Stimulated activated CD4-positive, alpha-beta T cell treated with anti-CD3 and anti-CD28 coated beads, Interleukin-12 subunit alpha, Interleukin-12 subunit beta, amount 100 ng/mL, for 24 hours (primary cell): ENCODE data around the gene KLF6.
A peak's percentile ranks its signal among the peaks of the same experiment; 100 is the strongest.

Source experiments
- DNase-seq, 2 experiments: peaks; one replicate each; pipeline ENCODE4 v3.0.0-alpha.2; 2020; ENCODE audit warnings: low read depth in 2 of 2

KLF6 gene

DNA sequence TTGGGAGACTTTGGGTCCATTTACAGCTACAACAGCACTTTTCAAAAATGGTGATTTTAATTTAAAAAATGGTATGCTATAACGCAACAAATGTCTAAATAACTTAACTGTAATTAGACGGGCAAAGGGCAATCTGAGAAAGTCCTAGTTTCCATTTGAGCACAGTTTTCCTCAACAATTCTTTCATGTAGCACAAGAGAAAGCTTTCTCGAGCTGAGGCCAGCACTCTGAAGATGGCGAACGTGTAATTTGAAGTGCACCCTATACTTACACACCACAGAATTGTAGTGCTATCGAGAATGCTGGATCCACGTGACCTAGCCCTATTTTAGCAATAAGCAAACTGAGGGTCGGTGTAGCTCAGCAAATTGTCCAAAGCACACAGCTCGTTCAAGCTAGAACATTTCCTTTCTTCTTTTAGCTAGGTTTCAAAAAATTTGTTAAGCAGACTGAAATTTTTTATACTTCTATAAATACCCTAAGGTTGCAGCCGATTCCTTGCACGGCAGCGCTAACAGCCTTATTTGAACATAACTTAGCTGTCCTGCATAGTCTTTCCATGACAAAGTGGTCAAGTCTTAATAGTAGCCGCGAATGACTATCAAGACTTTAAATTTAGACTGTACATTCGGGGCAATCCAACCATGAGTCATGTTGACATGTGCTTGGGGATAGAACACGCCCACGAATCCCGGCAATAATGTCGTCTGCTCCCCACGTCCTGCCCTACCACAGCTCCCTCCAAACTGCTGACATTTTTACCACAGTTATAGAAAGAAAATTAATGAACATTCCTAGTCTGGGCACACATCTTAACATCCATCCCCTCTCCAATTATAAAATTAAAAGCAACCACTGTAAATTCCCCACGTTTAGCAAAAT is 10.0 kb downstream of the KLF6 start:
- no peak for DNase-seq

DNA sequence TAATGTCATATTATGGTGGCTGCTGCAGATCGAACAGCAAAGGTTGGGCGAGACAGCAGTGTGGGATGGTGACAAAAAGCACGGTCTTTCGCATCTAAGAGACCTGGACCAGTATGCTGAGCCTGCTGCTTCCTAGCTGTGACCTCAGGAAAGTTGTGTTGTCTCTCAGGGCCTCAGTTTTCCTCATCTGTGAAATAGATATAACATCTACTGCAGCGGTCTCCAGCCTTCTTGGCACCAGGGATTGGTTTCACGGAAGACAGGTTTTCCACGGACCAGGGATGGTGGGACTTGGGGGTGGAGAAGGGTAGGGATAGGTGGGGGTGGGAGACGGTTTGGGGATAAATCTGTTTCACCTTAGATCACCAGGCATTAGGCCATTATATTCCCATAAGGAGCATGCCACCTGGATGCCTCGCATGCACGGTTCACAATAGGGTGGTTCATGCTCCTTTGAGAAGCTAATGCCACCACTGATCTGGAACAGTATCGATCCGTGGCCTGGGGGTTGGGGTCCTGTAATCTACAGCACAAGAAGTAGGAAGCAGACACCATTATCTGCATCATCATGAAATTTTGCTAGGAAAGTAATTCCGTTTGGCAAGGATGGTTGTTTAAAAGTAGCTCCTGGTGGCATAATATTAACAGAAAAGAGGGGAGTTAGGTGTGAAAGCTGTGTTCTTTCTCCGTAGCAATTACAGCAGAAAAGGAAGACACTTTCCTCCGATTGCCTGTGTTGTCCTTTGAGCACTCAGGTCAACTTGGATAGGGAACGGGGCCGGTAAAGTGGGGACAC is 10.8 kb downstream of the KLF6 start:
- no peak for DNase-seq

DNA sequence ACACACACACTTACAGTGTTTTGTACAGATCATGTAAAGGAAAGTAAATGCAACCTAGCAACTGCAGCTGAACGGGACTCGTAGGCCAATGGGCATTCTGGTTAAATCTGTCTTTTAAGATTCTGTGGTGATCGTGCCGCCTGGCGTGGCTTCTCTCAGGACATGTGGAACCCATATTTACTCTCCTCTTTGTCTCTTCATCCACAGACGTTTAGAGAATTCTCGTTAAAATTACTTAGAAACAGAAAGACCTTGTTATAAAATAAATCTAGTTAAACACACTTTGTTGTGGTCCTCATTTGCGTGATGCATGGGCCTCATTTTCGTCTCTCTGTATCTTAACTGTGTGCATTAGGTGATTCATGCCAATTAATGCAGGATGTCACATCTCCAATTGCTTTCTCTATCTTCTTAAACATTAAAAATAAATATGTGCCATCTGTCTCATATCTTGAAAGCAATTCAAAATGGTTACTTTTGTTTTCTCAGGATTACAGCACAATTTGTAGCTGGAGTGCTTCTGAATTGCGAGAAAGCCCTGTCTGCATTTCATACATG is 11.5 kb downstream of the KLF6 start:
- DNase-seq = no peak

DNA sequence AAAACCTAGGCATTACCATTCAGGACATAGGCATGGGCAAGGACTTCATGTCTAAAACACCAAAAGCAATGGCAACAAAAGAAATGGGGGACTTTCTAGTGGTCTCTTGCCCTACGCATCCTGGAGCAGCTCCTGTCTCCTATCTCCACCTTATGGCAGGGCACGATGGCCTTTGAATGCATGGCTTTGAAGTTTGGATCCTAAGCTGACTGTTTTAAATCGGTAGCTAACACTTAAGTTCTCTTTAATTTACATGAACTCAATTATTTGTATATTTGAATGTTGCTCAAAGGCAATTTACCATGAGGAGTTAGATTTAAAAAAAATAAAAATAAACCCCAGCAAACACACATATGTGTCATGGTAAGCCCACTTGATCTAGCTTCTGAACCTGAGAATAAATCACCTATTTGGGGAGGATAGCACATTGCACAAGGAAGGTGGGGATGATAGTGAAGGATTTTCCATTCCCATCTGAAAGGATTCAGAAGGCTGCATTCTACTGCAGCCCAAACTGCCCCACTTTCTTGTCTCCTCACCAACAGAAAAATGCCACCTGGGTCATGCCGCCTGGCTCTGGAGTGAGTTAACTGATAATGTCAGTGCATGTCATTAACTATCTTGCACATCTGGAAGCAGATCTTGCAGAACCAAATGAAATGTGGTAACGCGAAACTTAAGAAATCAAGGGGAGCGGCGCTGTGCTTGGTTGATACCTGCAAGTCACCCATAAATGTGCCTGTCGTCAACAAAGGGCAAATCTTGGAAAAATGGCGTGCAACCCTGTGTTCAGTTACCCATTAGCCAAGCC is 12.4 kb downstream of the KLF6 start:
- no peak for DNase-seq

DNA sequence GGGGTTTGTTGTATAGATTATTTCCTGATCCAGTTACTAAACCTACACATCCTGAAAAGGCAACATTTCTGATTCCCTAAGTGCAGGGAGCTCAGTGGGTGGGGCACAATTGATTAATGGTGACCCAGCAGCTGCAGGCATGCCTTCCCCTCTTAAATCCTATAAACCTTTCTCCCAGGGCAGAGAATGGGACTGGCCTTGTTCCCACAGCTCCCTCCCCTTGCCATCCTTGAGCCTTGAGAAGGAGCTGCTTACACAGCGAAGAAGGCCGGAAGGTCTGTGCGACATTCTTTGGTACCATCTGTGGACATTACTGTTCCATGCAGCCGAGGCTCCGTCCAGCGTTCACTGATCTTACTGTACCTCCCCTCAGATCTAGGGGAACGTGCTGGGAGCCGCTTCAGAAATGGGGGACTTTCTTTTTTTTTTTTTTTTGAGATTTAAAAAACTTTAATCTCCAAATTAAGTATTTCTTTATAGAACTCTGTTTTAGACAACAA is 14.3 kb downstream of the KLF6 start:
- DNase-seq = no peak

DNA sequence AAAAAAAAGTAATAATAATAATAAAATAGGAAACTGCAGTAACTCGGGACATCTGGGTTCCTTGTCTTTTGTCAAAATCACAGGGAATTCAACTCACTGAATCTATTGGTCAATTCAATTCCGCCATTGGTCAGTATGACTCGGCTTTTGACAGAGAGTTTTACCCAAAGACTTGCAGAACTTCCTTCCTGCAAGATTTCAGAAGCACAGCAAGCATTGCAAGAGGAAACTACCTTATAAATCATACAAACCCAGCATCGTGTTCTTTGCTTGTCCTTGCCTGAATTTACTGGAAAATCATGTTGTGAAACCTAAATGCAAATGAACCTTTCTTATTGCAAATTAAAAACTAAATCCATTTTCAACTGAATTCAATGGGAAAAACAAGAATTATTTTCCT is 15.5 kb downstream of the KLF6 start:
- no peak for DNase-seq

DNA sequence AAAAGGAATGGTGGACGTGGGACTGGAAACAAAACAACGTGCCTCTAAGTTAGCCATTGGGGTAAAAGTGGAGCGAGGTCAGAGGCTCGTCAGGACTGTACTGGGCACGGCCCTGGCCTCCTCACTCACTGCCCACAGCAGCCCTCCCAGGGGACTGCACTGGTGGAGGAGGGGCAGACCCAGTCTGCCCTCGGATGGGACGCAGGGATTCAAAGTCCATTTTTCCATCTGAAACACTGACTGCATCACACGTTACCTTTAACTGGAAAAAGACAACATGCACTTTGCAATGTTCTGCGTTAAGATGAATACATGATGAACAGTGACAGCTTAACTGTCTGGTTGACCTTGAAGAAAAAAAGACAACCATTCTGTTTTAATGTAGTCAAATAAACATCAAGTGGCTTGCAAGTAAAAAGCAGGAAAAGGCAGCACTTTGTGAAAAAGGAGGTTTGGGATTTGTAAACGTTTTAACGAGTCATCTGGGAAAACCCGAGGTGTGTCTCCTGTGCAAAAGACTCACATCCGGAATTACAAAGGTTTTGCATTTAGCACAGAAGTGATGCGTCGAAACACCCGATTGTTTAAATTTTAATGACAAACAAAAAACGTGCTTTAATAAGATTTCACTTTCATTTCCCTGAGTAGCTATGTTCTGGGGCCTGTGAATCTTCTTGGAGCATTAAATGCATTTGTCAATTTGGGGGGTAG is 18.8 kb downstream of the KLF6 start:
- no peak for DNase-seq

DNA sequence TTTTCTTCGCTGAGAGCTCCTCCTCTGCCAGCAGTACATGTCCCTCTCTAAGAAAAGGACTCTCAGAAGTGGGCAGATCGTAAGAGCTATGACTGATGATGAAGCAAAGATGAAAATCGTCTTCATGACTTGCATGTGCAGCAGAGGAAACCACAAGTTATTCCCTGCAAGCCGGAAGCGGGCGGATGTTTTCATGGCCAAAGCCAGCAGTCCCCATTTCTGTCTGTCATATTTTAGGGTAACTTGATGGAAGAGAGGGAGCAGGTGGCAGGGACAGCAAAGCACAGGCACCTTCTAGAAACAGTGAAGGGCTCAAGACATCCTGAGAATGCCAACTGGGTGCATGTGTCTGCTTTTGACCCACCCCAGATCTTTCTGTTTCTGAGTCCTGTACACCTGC is 19.9 kb downstream of the KLF6 start:
- no peak for DNase-seq

DNA sequence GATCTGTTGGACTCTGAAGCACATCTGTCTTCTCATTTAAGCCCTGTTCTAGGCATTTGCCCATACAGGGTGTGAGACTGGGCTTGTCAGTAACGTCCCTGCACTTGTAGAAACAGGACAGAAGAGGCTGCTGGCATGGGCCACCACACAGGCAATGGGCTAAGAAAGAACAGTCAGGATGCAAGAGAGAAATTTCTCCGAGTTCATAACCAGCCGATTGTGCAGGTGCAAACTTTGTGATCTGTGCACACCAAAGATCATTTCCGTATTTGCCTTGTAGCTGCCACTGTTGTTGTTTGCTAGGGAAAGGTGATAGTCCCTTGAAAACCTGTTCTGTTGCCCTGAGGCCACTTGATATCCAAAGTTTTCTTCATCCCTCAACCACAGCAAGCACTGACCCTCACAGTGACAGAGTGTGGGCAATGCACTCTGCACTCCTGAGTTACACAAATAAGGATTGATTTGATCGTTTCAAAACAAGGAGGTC is 20.3 kb downstream of the KLF6 start:
- no peak for DNase-seq

DNA sequence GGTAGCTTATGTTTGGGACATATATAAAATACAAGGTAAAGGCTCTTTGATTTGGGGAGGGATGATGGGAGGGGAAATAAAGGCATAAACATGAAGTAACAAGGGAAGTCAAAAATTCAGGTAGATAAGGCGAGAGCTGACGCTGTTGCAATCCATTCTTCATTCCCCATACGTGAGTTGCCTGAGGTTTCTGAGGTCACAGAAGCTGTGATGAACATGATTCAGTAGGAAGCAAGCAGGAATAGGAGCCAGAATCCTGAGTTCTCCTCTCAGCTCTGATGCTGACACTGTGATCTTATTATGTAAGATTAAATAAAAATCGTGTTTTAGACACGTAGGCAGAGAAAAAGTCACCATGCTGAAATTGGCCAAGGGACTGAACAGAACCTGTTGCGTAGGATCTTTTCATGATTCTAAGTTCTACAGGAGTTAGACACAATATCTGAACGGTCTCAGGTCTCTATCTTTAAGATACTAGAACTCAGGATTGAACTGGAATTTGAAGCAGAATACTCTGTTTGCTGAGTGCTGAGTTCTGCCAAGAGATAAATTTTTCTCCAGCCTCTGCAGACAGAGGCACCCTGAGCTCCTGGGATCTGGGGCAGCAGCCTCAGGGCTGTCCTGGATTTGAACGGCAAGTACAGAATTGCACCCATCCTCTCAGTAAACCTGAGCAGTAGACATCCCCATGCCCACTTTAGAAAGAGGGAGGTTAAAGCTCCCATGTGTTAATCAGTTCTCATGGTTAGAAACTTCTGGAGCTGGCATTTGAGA is 21.0 kb downstream of the KLF6 start:
- DNase-seq = no peak

DNA sequence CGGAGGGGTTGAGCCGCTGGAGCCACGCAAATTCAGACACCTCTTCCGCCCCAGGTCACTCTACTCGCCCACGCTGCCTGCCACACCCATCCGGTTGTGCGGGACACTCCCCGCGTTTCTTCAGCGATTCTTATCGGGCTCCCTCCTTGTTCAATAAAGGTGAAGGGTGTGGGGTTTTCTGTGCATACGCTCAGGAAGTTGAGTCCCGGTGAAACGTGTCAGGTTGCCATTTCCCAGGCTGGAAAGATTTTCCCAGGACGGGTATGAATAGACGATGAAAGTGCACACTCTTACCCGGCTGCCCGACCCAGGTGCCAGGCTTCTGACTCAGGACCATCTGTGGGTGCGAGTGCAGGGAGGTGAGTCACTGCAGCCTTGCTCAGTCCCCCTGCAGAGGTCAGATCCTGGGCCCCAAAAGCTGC is 22.0 kb downstream of the KLF6 start:
- DNase-seq = no peak

DNA sequence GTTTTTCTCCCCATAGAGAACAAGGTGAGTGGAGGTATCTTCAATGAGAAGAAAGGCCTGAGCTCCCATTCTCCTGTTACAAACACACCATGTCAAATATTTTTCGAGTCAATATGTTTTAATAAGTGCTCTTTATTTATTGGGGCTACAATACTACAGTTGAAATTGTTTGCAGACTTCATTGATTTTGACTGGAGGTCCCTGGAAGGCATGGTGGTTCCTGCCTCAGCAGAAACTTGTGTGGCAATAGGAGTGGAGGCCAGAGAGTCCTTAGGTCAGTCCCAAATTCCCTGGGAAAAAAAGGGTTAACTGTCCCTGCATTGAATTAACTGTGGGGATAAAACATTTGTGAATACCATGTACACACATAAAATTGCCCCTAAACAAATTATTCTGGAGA is 22.7 kb downstream of the KLF6 start:
- DNase-seq = no peak

DNA sequence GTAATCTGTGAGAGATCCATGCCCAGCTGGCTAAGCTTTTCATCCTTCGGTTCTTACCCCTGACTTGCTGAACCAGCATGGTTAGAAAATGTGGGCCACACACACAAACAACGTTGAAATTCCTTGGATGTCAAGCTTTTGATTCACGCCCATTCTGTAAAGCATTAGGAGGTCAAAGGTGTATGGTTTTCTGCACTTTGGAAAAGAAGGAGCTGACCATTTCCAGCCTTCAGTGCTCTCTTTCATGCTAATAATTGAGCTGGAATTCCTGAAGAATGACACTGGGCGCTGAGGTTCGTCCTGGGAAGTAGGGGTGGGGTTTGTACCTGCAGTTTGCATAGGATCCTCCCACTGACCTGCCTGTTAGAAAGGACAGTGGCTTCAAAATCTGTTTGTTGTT is 23.1 kb downstream of the KLF6 start:
- no peak for DNase-seq

DNA sequence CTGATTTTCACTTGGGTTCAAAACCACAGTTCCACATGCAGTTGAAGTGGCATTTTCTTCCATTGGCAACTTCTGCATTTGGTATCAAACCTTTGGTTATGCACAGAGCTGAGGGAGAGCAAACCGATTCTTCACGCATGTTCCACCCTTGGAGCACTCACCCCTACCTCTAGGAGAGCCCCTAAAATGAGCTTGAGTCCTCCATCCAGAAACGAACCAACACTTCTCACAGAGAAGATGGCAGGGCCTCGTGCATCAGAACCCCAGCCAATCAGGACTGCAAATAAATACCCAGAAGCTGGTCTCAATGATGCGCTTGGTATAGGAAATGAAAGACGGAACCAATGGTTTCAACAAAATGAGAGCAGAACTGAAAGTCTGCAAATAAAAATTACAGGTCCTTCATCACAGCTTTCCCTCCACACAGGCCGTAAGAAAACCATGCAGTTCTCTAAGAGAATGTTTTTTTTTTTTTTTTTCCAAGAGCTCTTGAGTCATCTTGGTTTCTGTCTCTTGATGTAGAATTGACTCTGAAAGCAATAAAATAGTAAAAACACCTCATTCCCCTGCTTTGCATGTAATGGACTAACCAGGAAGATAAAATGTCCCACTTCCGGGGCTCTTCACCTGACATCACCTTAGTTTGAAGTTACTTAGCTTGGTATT is 23.9 kb downstream of the KLF6 start:
- no peak for DNase-seq

DNA sequence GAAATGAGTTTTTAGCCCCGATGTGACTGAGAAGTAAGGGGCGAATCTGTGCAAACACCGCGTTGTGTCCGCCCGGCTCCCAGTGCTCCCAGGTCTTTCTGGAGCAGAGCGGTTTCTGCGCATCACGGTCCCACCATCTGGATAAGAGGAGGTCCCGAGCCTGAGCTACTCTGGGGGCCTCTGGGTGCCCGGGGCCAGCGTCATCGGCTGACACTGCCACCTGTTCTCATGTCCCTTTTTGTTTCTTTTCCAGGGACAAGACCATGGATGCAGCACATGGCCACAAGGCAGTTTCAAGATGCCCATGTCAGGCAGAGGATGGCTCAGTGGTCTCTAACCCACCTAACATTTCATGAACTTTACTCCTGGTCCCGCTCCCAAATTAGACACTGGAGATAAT is 24.9 kb downstream of the KLF6 start:
- no peak for DNase-seq

DNA sequence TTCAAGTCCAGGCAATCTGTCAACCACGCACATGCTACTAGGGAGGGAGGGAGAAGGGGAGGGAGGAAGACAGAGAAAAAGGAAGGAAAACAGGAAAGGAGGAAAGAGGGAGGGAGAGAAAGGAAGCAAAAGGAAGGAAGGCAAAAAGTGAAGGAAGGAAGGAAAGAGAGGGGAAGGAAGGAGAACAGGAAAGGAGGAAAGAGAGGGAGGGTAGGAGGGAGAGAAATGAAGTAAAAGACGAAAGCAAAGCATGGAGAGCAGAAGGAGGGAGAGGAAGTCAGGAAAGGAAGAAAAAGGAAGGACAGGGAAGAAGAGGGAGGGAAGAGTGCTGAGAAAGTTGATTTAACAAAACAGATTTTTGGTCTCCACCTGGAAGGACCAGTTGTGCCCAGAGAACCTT is 25.6 kb downstream of the KLF6 start:
- DNase-seq = no peak

DNA sequence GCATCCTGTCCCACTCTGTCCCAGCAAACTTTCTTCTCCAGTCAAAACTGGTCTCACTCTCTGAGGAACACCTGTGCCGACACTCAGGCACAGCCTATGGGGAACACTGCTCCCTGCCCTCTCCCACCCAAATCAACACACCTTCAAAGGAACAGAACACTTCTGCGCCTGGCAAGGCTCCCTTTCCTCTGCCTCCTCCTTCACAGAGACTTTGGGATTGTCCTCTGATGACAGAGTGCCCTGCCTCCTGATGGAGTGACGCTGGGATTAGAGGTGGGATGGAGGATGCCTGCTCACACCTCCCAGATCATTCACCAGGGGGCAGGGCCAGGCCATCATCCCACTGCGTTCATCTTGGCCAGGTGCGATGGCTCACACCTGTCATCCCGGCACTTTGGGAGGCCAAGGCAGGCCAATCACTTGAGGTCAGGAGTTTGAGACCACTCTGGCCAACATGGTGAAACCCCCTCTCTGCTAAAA is 26.5 kb downstream of the KLF6 start:
- no peak for DNase-seq

DNA sequence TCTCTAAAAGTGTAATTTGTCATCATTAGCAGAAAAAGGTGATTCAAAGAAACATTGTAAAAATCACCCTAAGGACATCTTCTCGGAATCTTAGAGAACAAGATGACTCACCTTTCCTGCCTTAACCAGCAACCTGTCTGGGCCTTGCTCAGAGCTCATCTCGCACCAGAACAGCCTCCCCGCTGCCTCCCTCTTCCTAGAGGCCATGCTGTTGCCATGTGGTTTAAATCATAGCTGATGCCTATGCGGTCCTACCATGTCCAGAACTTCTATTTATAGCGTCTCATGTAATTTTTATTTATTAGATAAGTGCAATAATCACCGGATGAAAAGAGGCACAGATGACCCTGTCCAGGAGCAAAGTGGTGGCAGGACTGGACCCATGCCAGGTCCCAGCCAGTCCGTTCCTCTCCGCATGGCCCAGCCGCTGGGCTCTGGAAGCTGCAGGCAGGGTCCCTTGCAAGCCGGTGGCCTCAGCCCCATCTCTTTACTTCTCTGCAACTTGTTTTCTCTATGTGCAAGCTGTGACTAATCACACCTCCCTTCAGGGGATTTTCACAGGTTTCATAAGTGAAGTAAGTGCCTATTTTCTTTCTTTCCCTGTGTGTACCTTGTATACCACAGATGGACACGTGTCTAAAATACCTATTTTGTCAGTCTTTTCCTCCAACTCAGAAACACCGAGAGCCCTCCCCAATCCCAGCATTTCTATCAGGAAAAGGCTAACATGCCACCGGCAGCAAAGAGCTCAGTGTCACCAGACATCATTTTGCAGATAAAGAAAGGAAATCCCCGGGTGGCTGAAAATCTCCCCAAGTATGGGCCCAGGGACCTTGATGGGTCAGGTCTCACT is 27.1 kb downstream of the KLF6 start:
- peak in 1 of 2 experiments; percentile 46 for DNase-seq
